H1 (cell line): ENCODE results near the gene CD276. TPM values are rescaled to one million over a fixed set of nuclear protein-coding genes. Genes with fewer than 3 reads are reported as not detected.
"Not testable (repeated sequence)": the region's sequence is repeated elsewhere in the genome, so short reads cannot be mapped to it uniquely, and the experiment has no call there.

ENCODE experiments used
- CTCF ChIA-PET: fragments of 300-600 bp; sonication (Branson Sonifier 250); formaldehyde crosslinking; loops from one replicate; lab custom pipeline; 2021; ENCODE audit not compliant: partially characterized antibody; lab: Charles Lee
- POLR2A ChIA-PET: fragments of 300-600 bp; sonication (Branson Sonifier 250); formaldehyde crosslinking; loops from one replicate; lab custom pipeline; 2021; ENCODE audit warnings: inconsistent platforms; ENCODE audit not compliant: partially characterized antibody; lab: Charles Lee
- DNase-seq, 2 experiments: peaks; one replicate each; pipeline versions ENCODE4 v3.0.0 to v3.0.0-alpha.2; 2010 to 2022; ENCODE audit warnings: low spot score in 2 of 2, low read depth in 1 of 2, mixed read lengths in 1 of 2
- FAIRE-seq: peaks from 2 replicates; lab custom pipeline; 2011; peaks lifted over from hg19 to GRCh38; lab: Jason Lieb, UNC
- H2AFZ ChIP-seq: 2 replicates; pipeline ENCODE4 v1.8.1; 2012; ENCODE audit warnings: low read length, inconsistent platforms
- H2AK5ac ChIP-seq: 2 replicates; pipeline ENCODE4 v1.6.1; 2013; ENCODE audit warnings: low read depth, low read length
- H2BK120ac ChIP-seq: replicated peaks from 2 replicates; pipeline ENCODE3; 2013; ENCODE audit warnings: low read depth, low read length, inconsistent platforms
- H2BK12ac ChIP-seq: 2 replicates; pipeline ENCODE4 v1.6.1; 2013; ENCODE audit warnings: low read depth, low read length
- H2BK15ac ChIP-seq: 2 replicates; pipeline ENCODE4 v1.6.1; 2013; ENCODE audit warnings: low read length
- H2BK20ac ChIP-seq: 2 replicates; pipeline ENCODE4 v1.6.1; 2013; ENCODE audit warnings: low read length
- H2BK5ac ChIP-seq: 2 replicates; pipeline ENCODE4 v1.6.1; 2013; ENCODE audit warnings: low read depth, low read length
- H3K14ac ChIP-seq: 2 replicates; pipeline ENCODE4 v1.6.1; 2013; ENCODE audit warnings: inconsistent platforms; ENCODE audit not compliant: insufficient read length
- H3K18ac ChIP-seq: 2 replicates; pipeline ENCODE4 v1.6.1; 2013; ENCODE audit warnings: low read length; ENCODE audit errors: extremely low read depth
- H3K23ac ChIP-seq: 2 replicates; pipeline ENCODE4 v1.6.1; 2013; ENCODE audit warnings: inconsistent platforms; ENCODE audit not compliant: insufficient read length
- H3K23me2 ChIP-seq: 2 replicates; pipeline ENCODE4 v1.6.1; 2013; ENCODE audit warnings: low read depth, low read length
- H3K27ac ChIP-seq: 2 replicates; pipeline ENCODE4 v1.6.1; 2011; ENCODE audit warnings: low read depth, low read length, inconsistent platforms
- H3K27me3 ChIP-seq, 4 experiments: replicated peaks in 1 of 4; 1 replicate in 1 of 4; 2 replicates in 3 of 4; pipeline versions ENCODE4 v1.6.1 to v1.8.1; 2011 to 2013; ENCODE audit warnings: low read length in 3 of 4, mild to moderate bottlenecking in 3 of 4, inconsistent platforms in 2 of 4, mixed read lengths in 2 of 4, moderate library complexity in 1 of 4; ENCODE audit not compliant: control insufficient read depth in 3 of 4, insufficient read depth in 3 of 4; ENCODE audit errors: extremely low read depth in 1 of 4
- H3K36me3 ChIP-seq, 4 experiments: 2 replicates each; pipeline versions ENCODE4 v1.6.1 to v1.8.1; 2011 to 2013; ENCODE audit warnings: mild to moderate bottlenecking in 4 of 4, low read length in 3 of 4, moderate library complexity in 2 of 4, control low read depth in 1 of 4, inconsistent platforms in 1 of 4; ENCODE audit not compliant: insufficient read depth in 4 of 4, control insufficient read depth in 2 of 4
- H3K4ac ChIP-seq: replicated peaks from 2 replicates; pipeline ENCODE3; 2013; ENCODE audit warnings: low read length, low read depth, mixed read lengths, inconsistent platforms; ENCODE audit not compliant: insufficient read length
- H3K4me1 ChIP-seq, 4 experiments: replicated peaks in 1 of 4; 1 replicate in 1 of 4; 2 replicates in 3 of 4; pipeline versions ENCODE4 v1.6.1 to v1.8.1; 2011 to 2013; ENCODE audit warnings: low read length in 3 of 4, inconsistent platforms in 2 of 4, mixed read lengths in 1 of 4; ENCODE audit not compliant: insufficient read depth in 4 of 4, control insufficient read depth in 3 of 4
- H3K4me2 ChIP-seq, 2 experiments: 2 replicates each; pipeline versions ENCODE4 v1.6.1 to v1.8.1; 2011 to 2013; ENCODE audit warnings: low read depth in 2 of 2, low read length in 2 of 2, control low read depth in 1 of 2, inconsistent platforms in 1 of 2, mild to moderate bottlenecking in 1 of 2; ENCODE audit not compliant: insufficient read depth in 1 of 2
- H3K4me3 ChIP-seq, 4 experiments: fragments of 200-600, 300-600 bp in 1 of 4; sonication (generic), shearing (Covaris generic), sonication (Bioruptor Twin) in 1 of 4; 2 replicates each; pipeline versions ENCODE4 v1.5.1 to v1.8.1; 2011 to 2016; ENCODE audit warnings: low read length in 4 of 4, low read depth in 3 of 4, control low read depth in 2 of 4, inconsistent platforms in 2 of 4, mild to moderate bottlenecking in 2 of 4, mixed read lengths in 1 of 4, moderate library complexity in 1 of 4; ENCODE audit not compliant: insufficient read depth in 2 of 4; ENCODE audit errors: extremely low read depth in 1 of 4
- H3K56ac ChIP-seq: replicated peaks from 2 replicates; pipeline ENCODE3; 2013; ENCODE audit warnings: low read depth, mild to moderate bottlenecking, mixed read lengths, low read length, inconsistent platforms; ENCODE audit not compliant: insufficient read length
- H3K79me1 ChIP-seq: 2 replicates; pipeline ENCODE4 v1.6.1; 2013; ENCODE audit warnings: low read depth, low read length, control low read depth
- H3K79me2 ChIP-seq, 2 experiments: 2 replicates each; pipeline versions ENCODE4 v1.6.1 to v1.8.1; 2012 to 2013; ENCODE audit warnings: low read length in 2 of 2, mild to moderate bottlenecking in 2 of 2, inconsistent platforms in 1 of 2; ENCODE audit not compliant: insufficient read depth in 2 of 2, control insufficient read depth in 1 of 2
- H3K9ac ChIP-seq, 4 experiments: replicated peaks in 1 of 4; 1 replicate in 1 of 4; 2 replicates in 3 of 4; pipeline versions ENCODE4 v1.6.1 to v1.8.1; 2011 to 2013; ENCODE audit warnings: low read depth in 3 of 4, low read length in 3 of 4, control low read depth in 2 of 4, mild to moderate bottlenecking in 2 of 4, moderate library complexity in 2 of 4, inconsistent platforms in 1 of 4; ENCODE audit errors: extremely low read depth in 1 of 4
- H3K9me3 ChIP-seq, 2 experiments: 2 replicates each; pipeline versions ENCODE4 v1.6.1 to v1.8.1; 2012 to 2013; ENCODE audit warnings: mild to moderate bottlenecking in 2 of 2, moderate library complexity in 2 of 2, control low read depth in 1 of 2, inconsistent platforms in 1 of 2, low read depth in 1 of 2, low read length in 1 of 2, mixed read lengths in 1 of 2; ENCODE audit not compliant: insufficient read depth in 2 of 2
- H4K20me1 ChIP-seq, 2 experiments: replicated peaks in 1 of 2; 2 replicates each; pipeline versions ENCODE3 to v1.8.1; 2011 to 2013; ENCODE audit warnings: inconsistent platforms in 2 of 2, low read length in 2 of 2, mild to moderate bottlenecking in 1 of 2; ENCODE audit not compliant: insufficient read depth in 2 of 2, control insufficient read depth in 1 of 2
- H4K5ac ChIP-seq: 2 replicates; pipeline ENCODE4 v1.6.1; 2013; ENCODE audit warnings: low read length, low read depth, mixed read lengths, inconsistent platforms; ENCODE audit not compliant: insufficient read length
- H4K8ac ChIP-seq: 2 replicates; pipeline ENCODE4 v1.8.0; 2013; ENCODE audit warnings: mild to moderate bottlenecking, moderate library complexity, low read length, inconsistent platforms; ENCODE audit not compliant: insufficient read depth; ENCODE audit errors: extremely low read depth
- H4K91ac ChIP-seq: replicated peaks from 2 replicates; pipeline ENCODE3; 2013; ENCODE audit warnings: low read length, mixed read lengths, inconsistent platforms; ENCODE audit not compliant: insufficient read length
- WGBS, 2 experiments: shearing (Covaris generic) in 1 of 2; methylation state at CpG; one replicate each; pipeline versions ENCODE4 v1.1.6 to v1.1.7; 2013 to 2015; ENCODE audit warnings: low lambda C conversion rate in 2 of 2, mixed read lengths in 2 of 2, inconsistent platforms in 1 of 2, low coverage in 1 of 2, missing lambda C conversion rate in 1 of 2; ENCODE audit not compliant: insufficient replicate concordance in 2 of 2, insufficient coverage in 1 of 2, insufficient read length in 1 of 2; ENCODE audit errors: extremely low coverage in 1 of 2, missing lambda C conversion rate in 1 of 2; 5-methylcytosine and 5-hydroxymethylcytosine counted together
- polyA plus RNA-seq, 7 experiments: library from polyadenylated mRNA; depleted of rRNA in 3 of 7; stranded (reverse) in 5 of 7; unstranded in 2 of 7; fragments of >200 nt in 5 of 7; fragments of 200-250 nt in 2 of 7; gene quantifications; 1 replicate in 5 of 7; 2 replicates in 1 of 7; 4 replicates in 1 of 7; pipeline versions ENCODE4 v1.2.1 to v1.2.3, GENCODE V29; 2011 to 2013; ENCODE audit warnings: missing spikeins in 2 of 7, mixed read lengths in 2 of 7
- total RNA-seq: library from RNA; stranded (reverse); fragmentation: NEBNext Ultra II Directional; extraction: Animal tissue kit (Norgen Biotek cat#: 25700); gene quantifications from 2 replicates; pipeline ENCODE4 v1.2.1, GENCODE V29; 2021

CD276 gene
- total and polyA plus RNA-seq, 2 of the 8 experiments (the other 6 are each of a cell fraction or from before 2014, with no cell fraction given): 156 to 158 TPM

- H3K79me2 ChIP-seq, H3K27me3 ChIP-seq, DNase-seq, H3K56ac ChIP-seq, H3K4me3 ChIP-seq, H3K4ac ChIP-seq, H2BK120ac ChIP-seq, H4K20me1 ChIP-seq, H2AK5ac ChIP-seq, H3K23ac ChIP-seq, H2BK12ac ChIP-seq, H3K36me3 ChIP-seq, POLR2A ChIA-PET, H2BK20ac ChIP-seq, H4K5ac ChIP-seq, H3K9me3 ChIP-seq, H3K27ac ChIP-seq, H2AFZ ChIP-seq, H2BK5ac ChIP-seq, H3K23me2 ChIP-seq, H3K4me2 ChIP-seq, H3K18ac ChIP-seq, H3K79me1 ChIP-seq, H3K4me1 ChIP-seq, H4K8ac ChIP-seq, H3K14ac ChIP-seq, H2BK15ac ChIP-seq, H4K91ac ChIP-seq, FAIRE-seq, H3K9ac ChIP-seq: not testable (repeated sequence)
- CTCF ChIA-PET: interaction anchor here (0.9 to 19.3 kb wide), 3 partner anchors 22 to 60 kb away, joined by 3 to 448 read pairs (median 4); no protein-coding TSS in a partner anchor
- WGBS, 2 experiments: 76% methylated on average over 5 of the region's 5 CpGs; no CpG with 5 or more reads in 1 of the 2 experiments
Observed at GRCh38 chr15:73639464-73639863, 44.7 kb upstream of the CD276 start.
